D721Med (cell line): ENCODE measurements around the gene BZW1.

ENCODE experiments used
- DNase-seq: peaks from one replicate; pipeline ENCODE4 v3.0.0; 2011; ENCODE audit warnings: low spot score; ENCODE audit not compliant: insufficient read length
- FAIRE-seq: peaks from 2 replicates; lab custom pipeline; 2011; peaks lifted over from hg19 to GRCh38; lab: Jason Lieb, UNC
- TF ChIP-seq, protein P1 (sequence below): IDR thresholded peaks from 2 replicates; pipeline ENCODE4 v1.5.1; 2012; ENCODE audit warnings: mild to moderate bottlenecking, control low read depth; ENCODE audit not compliant: insufficient read depth; ENCODE audit errors: missing control alignments

BZW1 gene

GRCh38 chr2:200770847-200771246 is 40.9 kb upstream of the BZW1 start:
- DNase-seq, result no peak
- TF ChIP-seq, protein P1, sequence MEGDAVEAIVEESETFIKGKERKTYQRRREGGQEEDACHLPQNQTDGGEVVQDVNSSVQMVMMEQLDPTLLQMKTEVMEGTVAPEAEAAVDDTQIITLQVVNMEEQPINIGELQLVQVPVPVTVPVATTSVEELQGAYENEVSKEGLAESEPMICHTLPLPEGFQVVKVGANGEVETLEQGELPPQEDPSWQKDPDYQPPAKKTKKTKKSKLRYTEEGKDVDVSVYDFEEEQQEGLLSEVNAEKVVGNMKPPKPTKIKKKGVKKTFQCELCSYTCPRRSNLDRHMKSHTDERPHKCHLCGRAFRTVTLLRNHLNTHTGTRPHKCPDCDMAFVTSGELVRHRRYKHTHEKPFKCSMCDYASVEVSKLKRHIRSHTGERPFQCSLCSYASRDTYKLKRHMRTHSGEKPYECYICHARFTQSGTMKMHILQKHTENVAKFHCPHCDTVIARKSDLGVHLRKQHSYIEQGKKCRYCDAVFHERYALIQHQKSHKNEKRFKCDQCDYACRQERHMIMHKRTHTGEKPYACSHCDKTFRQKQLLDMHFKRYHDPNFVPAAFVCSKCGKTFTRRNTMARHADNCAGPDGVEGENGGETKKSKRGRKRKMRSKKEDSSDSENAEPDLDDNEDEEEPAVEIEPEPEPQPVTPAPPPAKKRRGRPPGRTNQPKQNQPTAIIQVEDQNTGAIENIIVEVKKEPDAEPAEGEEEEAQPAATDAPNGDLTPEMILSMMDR, result no peak
- FAIRE-seq, result no peak

- DNase-seq (no peak), FAIRE-seq (no peak)
- TF ChIP-seq, protein P1, result no peak
Measured at GRCh38 chr2:200772620-200773019, 39.1 kb upstream of the BZW1 start.

DNA sequence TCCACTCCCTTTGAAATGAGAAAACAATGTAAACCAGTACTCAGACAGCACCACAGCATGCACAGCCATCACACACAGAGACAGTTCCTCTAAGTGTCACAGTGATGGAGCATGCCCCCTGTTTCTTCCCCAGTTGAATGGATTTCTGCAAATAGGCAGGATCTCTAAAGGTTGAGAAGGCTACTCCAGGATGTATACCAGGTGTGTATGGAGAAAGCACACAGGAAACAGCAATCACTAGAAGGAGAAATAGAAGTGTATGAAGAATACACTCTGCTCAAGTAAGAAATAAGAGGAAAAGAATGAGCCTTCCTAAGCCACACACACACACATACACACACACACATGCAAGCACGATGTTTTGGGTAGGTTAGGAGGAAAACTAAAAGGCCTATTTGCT is 38.6 kb upstream of the BZW1 start:
- TF ChIP-seq, protein P1, result no peak
- FAIRE-seq, result no peak
- no peak for DNase-seq

DNA sequence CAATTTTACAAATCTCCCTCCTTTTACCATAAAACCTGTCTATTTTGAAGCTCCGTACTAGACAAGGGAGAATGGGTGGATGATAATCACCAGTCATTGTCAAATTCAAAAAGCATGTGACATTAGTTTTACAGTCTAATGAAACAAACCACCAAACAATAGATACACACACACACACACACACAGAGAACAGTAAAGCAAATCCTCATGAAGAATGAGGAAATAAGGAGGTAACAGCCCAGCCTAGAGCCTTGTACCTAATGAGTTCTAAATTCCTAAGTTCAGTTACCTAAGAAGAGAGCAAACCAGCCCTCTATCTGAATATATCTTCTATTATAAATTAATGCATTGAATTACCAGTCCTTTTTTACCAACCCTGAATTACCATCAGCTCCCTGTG is 36.8 kb upstream of the BZW1 start:
- DNase-seq (no peak), FAIRE-seq (no peak)
- TF ChIP-seq, protein P1, result no peak

DNA sequence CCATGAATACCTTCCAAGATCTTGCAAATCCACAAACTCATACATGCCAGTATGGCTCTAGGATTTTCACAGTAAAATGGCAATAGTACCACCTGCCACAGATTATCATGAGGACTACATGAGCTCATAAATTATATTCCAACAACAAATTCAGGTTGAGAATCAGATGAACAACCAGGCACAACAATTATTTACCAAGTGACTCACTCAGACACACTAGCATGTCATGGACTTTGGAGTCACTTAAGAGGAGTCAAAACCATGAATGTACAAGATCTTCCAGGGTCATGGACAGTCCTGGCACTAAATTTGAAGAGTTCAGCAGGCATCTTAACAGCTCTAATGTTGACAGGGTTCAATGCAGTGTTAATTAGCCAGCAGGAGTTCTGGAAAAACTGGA is 34.4 kb upstream of the BZW1 start:
- FAIRE-seq, result no peak

GRCh38 chr2:200778038-200778437 is 33.7 kb upstream of the BZW1 start:
- FAIRE-seq (no peak), DNase-seq (no peak)
- TF ChIP-seq, protein P1, result no peak

More for the DNA sequence above, 34.4 kb upstream of the BZW1 start:
- DNase-seq, result no peak
- TF ChIP-seq, protein P1, result no peak

DNA sequence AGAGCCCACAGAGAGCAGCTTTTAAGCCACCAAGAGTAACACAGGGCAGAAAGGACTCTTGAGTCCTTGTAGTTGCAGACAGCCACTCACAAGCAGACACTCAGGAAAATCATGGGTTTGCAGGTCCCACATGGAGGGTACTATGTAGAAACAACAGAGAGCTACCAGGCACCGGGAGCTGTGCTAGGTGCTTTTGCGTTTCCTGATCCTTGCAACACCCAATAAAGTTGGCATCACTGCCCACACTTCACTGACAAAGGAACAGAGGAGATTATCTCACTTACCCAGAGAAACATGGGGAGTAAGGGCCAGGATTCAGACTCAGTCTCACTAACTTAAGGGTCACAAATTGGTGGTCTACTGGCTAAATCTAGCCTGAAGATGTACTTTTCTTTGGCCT is 32.5 kb upstream of the BZW1 start:
- DNase-seq (no peak), FAIRE-seq (no peak)
- TF ChIP-seq, protein P1, result no peak
